Measurements from ENCODE around the gene CDH4.

- TF ChIP-seq MAX (IDR thresholded peaks at IDR 0.05) (no peak), EP300 (IDR thresholded peaks at IDR 0.05; ENCODE audit: borderline replicate concordance) (no peak), FOXM1 (IDR thresholded peaks at IDR 0.05; ENCODE audit: borderline replicate concordance, low read depth) (no peak), YY1 (IDR thresholded peaks at IDR 0.05; ENCODE audit: low read depth) (no peak), RAD21 (IDR thresholded peaks at IDR 0.05; ENCODE audit: low read depth) (no peak), REST (IDR thresholded peaks at IDR 0.05; ENCODE audit: low read depth) (no peak), TAF1 (IDR thresholded peaks at IDR 0.05; ENCODE audit: low read depth) (no peak), CEBPB (IDR thresholded peaks at IDR 0.05) (no peak), NFIC (IDR thresholded peaks at IDR 0.05) (no peak)
These were observed 283.0 kb downstream of the CDH4 start for GRCh38 chr20:61535091-61535490.

All from Ishikawa (cell line).